ENCODE measurements around the gene RMRP.
A peak's percentile ranks its signal among the peaks of the same experiment; 100 is the strongest.

The RMRP gene

DNA sequence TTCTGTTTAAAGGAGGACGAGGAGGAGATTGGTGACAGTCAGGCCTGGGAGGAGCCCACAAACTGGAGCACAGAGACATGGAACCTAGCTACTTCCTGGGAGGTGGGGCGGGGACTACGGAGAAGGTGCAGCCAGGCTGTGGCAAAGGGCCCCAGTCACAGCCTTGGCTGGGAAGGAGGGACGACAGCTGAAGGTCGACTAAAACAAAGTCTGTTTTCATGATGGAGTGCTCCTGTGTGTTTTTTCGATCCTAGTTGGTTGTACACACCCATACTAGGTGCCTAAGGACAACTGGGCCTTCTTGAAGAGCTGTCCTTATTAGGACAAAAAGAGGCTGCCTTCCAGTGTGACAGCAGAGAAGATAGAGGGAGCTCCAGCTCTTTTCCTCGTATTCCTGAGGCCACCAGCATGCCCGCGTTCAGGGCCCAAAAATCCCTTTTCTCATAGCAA is 3.2 kb upstream of the RMRP start (continued):
- TF ChIP-seq, protein P1, sequence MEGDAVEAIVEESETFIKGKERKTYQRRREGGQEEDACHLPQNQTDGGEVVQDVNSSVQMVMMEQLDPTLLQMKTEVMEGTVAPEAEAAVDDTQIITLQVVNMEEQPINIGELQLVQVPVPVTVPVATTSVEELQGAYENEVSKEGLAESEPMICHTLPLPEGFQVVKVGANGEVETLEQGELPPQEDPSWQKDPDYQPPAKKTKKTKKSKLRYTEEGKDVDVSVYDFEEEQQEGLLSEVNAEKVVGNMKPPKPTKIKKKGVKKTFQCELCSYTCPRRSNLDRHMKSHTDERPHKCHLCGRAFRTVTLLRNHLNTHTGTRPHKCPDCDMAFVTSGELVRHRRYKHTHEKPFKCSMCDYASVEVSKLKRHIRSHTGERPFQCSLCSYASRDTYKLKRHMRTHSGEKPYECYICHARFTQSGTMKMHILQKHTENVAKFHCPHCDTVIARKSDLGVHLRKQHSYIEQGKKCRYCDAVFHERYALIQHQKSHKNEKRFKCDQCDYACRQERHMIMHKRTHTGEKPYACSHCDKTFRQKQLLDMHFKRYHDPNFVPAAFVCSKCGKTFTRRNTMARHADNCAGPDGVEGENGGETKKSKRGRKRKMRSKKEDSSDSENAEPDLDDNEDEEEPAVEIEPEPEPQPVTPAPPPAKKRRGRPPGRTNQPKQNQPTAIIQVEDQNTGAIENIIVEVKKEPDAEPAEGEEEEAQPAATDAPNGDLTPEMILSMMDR (tag by site-specific recombination; IDR thresholded peaks at IDR 0.05): peak; percentile 20; the same call in 1 of the 2 replicates
- TF ChIP-seq, protein P2, sequence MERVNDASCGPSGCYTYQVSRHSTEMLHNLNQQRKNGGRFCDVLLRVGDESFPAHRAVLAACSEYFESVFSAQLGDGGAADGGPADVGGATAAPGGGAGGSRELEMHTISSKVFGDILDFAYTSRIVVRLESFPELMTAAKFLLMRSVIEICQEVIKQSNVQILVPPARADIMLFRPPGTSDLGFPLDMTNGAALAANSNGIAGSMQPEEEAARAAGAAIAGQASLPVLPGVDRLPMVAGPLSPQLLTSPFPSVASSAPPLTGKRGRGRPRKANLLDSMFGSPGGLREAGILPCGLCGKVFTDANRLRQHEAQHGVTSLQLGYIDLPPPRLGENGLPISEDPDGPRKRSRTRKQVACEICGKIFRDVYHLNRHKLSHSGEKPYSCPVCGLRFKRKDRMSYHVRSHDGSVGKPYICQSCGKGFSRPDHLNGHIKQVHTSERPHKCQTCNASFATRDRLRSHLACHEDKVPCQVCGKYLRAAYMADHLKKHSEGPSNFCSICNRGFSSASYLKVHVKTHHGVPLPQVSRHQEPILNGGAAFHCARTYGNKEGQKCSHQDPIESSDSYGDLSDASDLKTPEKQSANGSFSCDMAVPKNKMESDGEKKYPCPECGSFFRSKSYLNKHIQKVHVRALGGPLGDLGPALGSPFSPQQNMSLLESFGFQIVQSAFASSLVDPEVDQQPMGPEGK (tag by site-specific recombination; IDR thresholded peaks at IDR 0.05): no peak

DNA sequence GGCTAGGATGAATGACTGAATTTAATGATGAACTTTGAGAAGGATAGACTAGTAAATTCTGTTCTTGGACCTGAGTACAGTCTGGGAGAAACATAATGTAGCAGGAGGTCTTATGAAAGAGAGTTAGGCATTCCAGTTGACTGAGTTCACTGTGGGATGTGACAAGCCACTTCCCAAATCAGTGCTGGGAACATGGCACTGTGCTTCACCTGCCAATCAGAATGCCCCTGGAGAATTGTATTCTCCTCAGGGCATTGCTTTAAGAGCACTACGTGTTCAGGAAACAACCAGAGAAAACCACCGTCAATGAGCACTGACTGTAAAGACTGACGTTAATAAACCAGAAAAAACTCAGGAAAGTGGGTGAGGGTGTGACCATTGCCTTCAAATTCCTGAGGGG is 1.5 kb upstream of the RMRP start:
- Histone ChIP-seq H3K36me3 (ENCODE audit: control insufficient read depth in 2 of 2, insufficient read depth in 1 of 2, low read length in 2 of 2) (peaks cover 5 to 40% of the 10 kb centered on the region in 2 experiments), H3K4me1 (ENCODE audit: control insufficient read depth, insufficient read depth, low read length) (peaks cover 8% of the 10 kb centered on the region; the same call in 1 of the 2 replicates), H3K9me3 (ENCODE audit: control insufficient read depth, insufficient read depth, low read depth, low read length) (no peaks in the 10 kb centered on the region), H3K27ac (ENCODE audit: extremely low read depth, low read depth, low read length) (peak overlapping the region; percentile 93; the same call in 1 of the 2 replicates), H3K4me3 (ENCODE audit: low read depth, low read length) (no peak overlapping the region)
- ChIA-PET POLR2A (interaction anchor here (0.6 to 4.3 kb wide), 14 partner anchors 12 to 587 kb away, joined by 3 to 41 read pairs (median 6); partner anchors contain the start of genes CA9, CREB3, FANCG and TLN1), CTCF (interaction anchor here (0.6 to 14.5 kb wide), 12 partner anchors 8 to 1563 kb away, joined by 3 to 157 read pairs (median 6); partner anchors contain the start of genes TLN1 and TPM2)
- no peak for TF ChIP-seq EGR2 (tag by site-specific recombination; IDR thresholded peaks at IDR 0.05; ENCODE audit: low read depth)
- TF ChIP-seq, protein P3, sequence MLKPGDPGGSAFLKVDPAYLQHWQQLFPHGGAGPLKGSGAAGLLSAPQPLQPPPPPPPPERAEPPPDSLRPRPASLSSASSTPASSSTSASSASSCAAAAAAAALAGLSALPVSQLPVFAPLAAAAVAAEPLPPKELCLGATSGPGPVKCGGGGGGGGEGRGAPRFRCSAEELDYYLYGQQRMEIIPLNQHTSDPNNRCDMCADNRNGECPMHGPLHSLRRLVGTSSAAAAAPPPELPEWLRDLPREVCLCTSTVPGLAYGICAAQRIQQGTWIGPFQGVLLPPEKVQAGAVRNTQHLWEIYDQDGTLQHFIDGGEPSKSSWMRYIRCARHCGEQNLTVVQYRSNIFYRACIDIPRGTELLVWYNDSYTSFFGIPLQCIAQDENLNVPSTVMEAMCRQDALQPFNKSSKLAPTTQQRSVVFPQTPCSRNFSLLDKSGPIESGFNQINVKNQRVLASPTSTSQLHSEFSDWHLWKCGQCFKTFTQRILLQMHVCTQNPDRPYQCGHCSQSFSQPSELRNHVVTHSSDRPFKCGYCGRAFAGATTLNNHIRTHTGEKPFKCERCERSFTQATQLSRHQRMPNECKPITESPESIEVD (tag by site-specific recombination; IDR thresholded peaks at IDR 0.05): peak; percentile 53
- no peak for TF ChIP-seq ZNF624 (tag by site-specific recombination; IDR thresholded peaks at IDR 0.05)
- TF ChIP-seq ZFP3 (tag by site-specific recombination; IDR thresholded peaks at IDR 0.05; ENCODE audit: low read depth): no peak
- TF ChIP-seq GFI1B (tag by site-specific recombination; IDR thresholded peaks at IDR 0.05): 0 out of 2 replicates have a peak, but pooled peaks have one; percentile 44
- no peak for TF ChIP-seq BCL11B (tag by site-specific recombination; IDR thresholded peaks at IDR 0.05; ENCODE audit: low read depth)

DNA sequence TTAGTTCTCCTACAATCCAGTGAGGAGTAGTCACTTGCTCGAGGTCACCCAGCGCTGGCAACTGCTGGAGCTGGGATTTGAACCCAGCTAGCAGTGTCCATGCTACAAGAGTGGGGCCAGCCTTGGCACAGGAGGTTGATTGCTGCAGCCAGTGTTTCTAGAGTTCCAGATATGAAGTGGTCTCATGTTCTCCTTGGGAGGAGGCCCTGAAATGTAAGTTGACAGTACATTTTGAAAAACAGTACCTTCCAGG is 1.1 kb upstream of the RMRP start:
- H3K27ac ChIP-seq (ENCODE audit: extremely low read depth, low read depth, low read length): peak overlapping the region; percentile 93
- ChIA-PET CTCF (interaction anchor here (0.6 to 14.5 kb wide), 19 partner anchors 8 to 1563 kb away, joined by 3 to 157 read pairs (median 5); partner anchors contain the start of genes TLN1 and TPM2), POLR2A (interaction anchor here (0.6 to 4.3 kb wide), 15 partner anchors 12 to 586 kb away, joined by 3 to 41 read pairs (median 6); partner anchors contain the start of genes CA9, CREB3, FANCG and TLN1)
- H3K36me3 ChIP-seq (ENCODE audit: control insufficient read depth in 2 of 2, insufficient read depth in 1 of 2, low read length in 2 of 2): peaks cover 5 to 38% of the 10 kb centered on the region in 2 experiments
- H3K9me3 ChIP-seq (ENCODE audit: control insufficient read depth, insufficient read depth, low read depth, low read length): no peaks in the 10 kb centered on the region
- peaks cover 8% of the 10 kb centered on the region; the same call in 1 of the 2 replicates for H3K4me1 ChIP-seq (ENCODE audit: control insufficient read depth, insufficient read depth, low read length)
- no peak for TF ChIP-seq ZFP41 (tag by site-specific recombination; IDR thresholded peaks at IDR 0.05; ENCODE audit: borderline replicate concordance)
- TF ChIP-seq ZXDB (tag by site-specific recombination; IDR thresholded peaks at IDR 0.05): 0 out of 2 replicates have a peak, but pooled peaks have one; percentile 3
- TF ChIP-seq ZFP69B (tag by site-specific recombination; IDR thresholded peaks at IDR 0.05): 0 out of 2 replicates have a peak, but pooled peaks have one; percentile 47
- H3K4me3 ChIP-seq (ENCODE audit: low read depth, low read length): peak overlapping the region; percentile 70

Data from HEK293 (cell line).